HG02623 (cell line): Measurements from ENCODE around the gene LKAAEAR1.
"Not testable (repeated sequence)": the region's sequence is repeated elsewhere in the genome, so short reads cannot be mapped to it uniquely, and the experiment has no call there.

Source experiments
- ATAC-seq: cut with Tn5 transposase; IDR thresholded peaks from one replicate; pipeline ENCODE4 v1.9.1; 2021; ENCODE audit warnings: moderate library complexity; ENCODE audit not compliant: unreplicated experiment

LKAAEAR1 gene

GRCh38 chr20:64083804-64084684 lies at the start of gene LKAAEAR1:
LKAAEAR1 (minus strand) TSS chr20:64084398; CDS start chr20:64084219, 179 bp downstream.
- ATAC-seq, result no peak

- no peak for ATAC-seq
Observed at GRCh38 chr20:64131406-64131805, 47.2 kb upstream of the LKAAEAR1 start.

- ATAC-seq, result no peak
Observed at GRCh38 chr20:64130876-64131275, 46.7 kb upstream of the LKAAEAR1 start.

- no peak for ATAC-seq
Observed at GRCh38 chr20:64130271-64130670, 46.1 kb upstream of the LKAAEAR1 start.

- no peak for ATAC-seq
Observed at GRCh38 chr20:64129146-64129782, 45.1 kb upstream of the LKAAEAR1 start.

GRCh38 chr20:64123517-64123916 lies 39.3 kb upstream of the LKAAEAR1 start:
- not testable (repeated sequence) for ATAC-seq

GRCh38 chr20:64122927-64123326 lies 38.7 kb upstream of the LKAAEAR1 start:
- ATAC-seq, result not testable (repeated sequence)

GRCh38 chr20:64121586-64121985 lies 37.4 kb upstream of the LKAAEAR1 start:
- no peak for ATAC-seq

- no peak for ATAC-seq
Observed at GRCh38 chr20:64119681-64120341, 35.6 kb upstream of the LKAAEAR1 start.

GRCh38 chr20:64119301-64119680 lies 35.1 kb upstream of the LKAAEAR1 start:
- ATAC-seq, result no peak

- not testable (repeated sequence) for ATAC-seq
Observed at GRCh38 chr20:64117432-64117777, 33.2 kb upstream of the LKAAEAR1 start.

- ATAC-seq, result no peak
Observed at GRCh38 chr20:64116541-64117431, 32.6 kb upstream of the LKAAEAR1 start.

- ATAC-seq, result no peak
Observed at GRCh38 chr20:64116016-64116415, 31.8 kb upstream of the LKAAEAR1 start.

- ATAC-seq, result no peak
Observed at GRCh38 chr20:64115171-64115911, 31.1 kb upstream of the LKAAEAR1 start.

GRCh38 chr20:64114356-64114971 lies 30.3 kb upstream of the LKAAEAR1 start:
- ATAC-seq, result no peak

GRCh38 chr20:64113796-64114355 lies 29.7 kb upstream of the LKAAEAR1 start:
- ATAC-seq, result no peak

- ATAC-seq, result no peak
Observed at GRCh38 chr20:64113444-64113775, 29.2 kb upstream of the LKAAEAR1 start.

- ATAC-seq, result no peak
Observed at GRCh38 chr20:64112691-64113443, 28.7 kb upstream of the LKAAEAR1 start.
